ENCODE data around the gene SCGB3A1.

SCGB3A1 gene

GRCh38 chr5:180583738-180584137 is 7.6 kb downstream of the SCGB3A1 start:
- DNase-seq, result no peak

GRCh38 chr5:180580681-180581080 is 10.6 kb downstream of the SCGB3A1 start:
- no peak for DNase-seq

- DNase-seq, result no peak
Measured at GRCh38 chr5:180575571-180575970, 15.7 kb downstream of the SCGB3A1 start.

GRCh38 chr5:180568914-180569313 is 22.4 kb downstream of the SCGB3A1 start:
- no peak for DNase-seq

- DNase-seq, result no peak
Measured at GRCh38 chr5:180563994-180564393, 27.3 kb downstream of the SCGB3A1 start.

GRCh38 chr5:180558232-180558631 is 33.1 kb downstream of the SCGB3A1 start:
- DNase-seq, result no peak

- no peak for DNase-seq
Measured at GRCh38 chr5:180557217-180557809, 34.0 kb downstream of the SCGB3A1 start.

GRCh38 chr5:180555168-180555921 is 36.0 kb downstream of the SCGB3A1 start:
- DNase-seq, result no peak

GRCh38 chr5:180553530-180553929 is 37.8 kb downstream of the SCGB3A1 start:
- no peak for DNase-seq

- DNase-seq, result no peak
Measured at GRCh38 chr5:180548563-180548962, 42.7 kb downstream of the SCGB3A1 start.

GRCh38 chr5:180545248-180545647 is 46.1 kb downstream of the SCGB3A1 start:
- DNase-seq, result no peak

GRCh38 chr5:180541710-180542109 is 49.6 kb downstream of the SCGB3A1 start:
- DNase-seq, result no peak
